HEK293 (cell line): ENCODE measurements around the gene SLC6A4.

Experiments
- CTCF ChIA-PET: fragments of 350-600 bp; formaldehyde crosslinking; extraction: SDS; loops from one replicate; lab custom pipeline; 2021; ENCODE audit warnings: antibody characterized with exemption; lab: Yijun Ruan, JAX
- POLR2A ChIA-PET: fragments of 300-600 bp; formaldehyde crosslinking; extraction: SDS; loops from one replicate; lab custom pipeline; 2020; ENCODE audit warnings: antibody characterized with exemption, inconsistent platforms; lab: Yijun Ruan, JAX
- H3K27ac ChIP-seq: fragments of 200-500 bp; sonication (Bioruptor generic); 2 replicates; pipeline ENCODE4 v1.5.1; 2014; ENCODE audit warnings: low read depth, low read length, control low read depth, inconsistent platforms; ENCODE audit errors: extremely low read depth
- H3K36me3 ChIP-seq, 2 experiments: fragments of 200-500 bp in 1 of 2; sonication (Bioruptor generic) in 1 of 2; 1 replicate in 1 of 2; 2 replicates in 1 of 2; pipeline ENCODE4 v1.5.1; 2014 to 2017; ENCODE audit warnings: inconsistent platforms in 2 of 2, low read length in 2 of 2; ENCODE audit not compliant: control insufficient read depth in 2 of 2, insufficient read depth in 1 of 2
- H3K4me1 ChIP-seq: fragments of 200-500 bp; sonication (Bioruptor generic); 2 replicates; pipeline ENCODE4 v1.5.1; 2014; ENCODE audit warnings: mild to moderate bottlenecking, low read length, inconsistent platforms; ENCODE audit not compliant: control insufficient read depth, insufficient read depth
- H3K4me3 ChIP-seq: 2 replicates; pipeline ENCODE4 v1.5.1; 2011; ENCODE audit warnings: low read depth, mild to moderate bottlenecking, control low read depth, low read length, moderate library complexity
- H3K9me3 ChIP-seq: fragments of 200-500 bp; sonication (Bioruptor generic); 2 replicates; pipeline ENCODE4 v1.5.1; 2014; ENCODE audit warnings: low read depth, low read length, inconsistent platforms; ENCODE audit not compliant: control insufficient read depth, insufficient read depth
- EGR2 ChIP-seq: fragments of 450-650 bp; formaldehyde crosslinking; IDR thresholded peaks from 2 replicates; pipeline ENCODE4 v1.5.1; 2016; ENCODE audit warnings: low read depth, missing biosample characterization, missing genetic modification characterization
- FEZF1 ChIP-seq: fragments of 450-650 bp; formaldehyde crosslinking; IDR thresholded peaks from 2 replicates; pipeline ENCODE4 v1.5.1; 2016; ENCODE audit warnings: missing biosample characterization, missing genetic modification characterization
- GFI1B ChIP-seq: fragments of 450-650 bp; formaldehyde crosslinking; IDR thresholded peaks from 2 replicates; pipeline ENCODE4 v1.5.1; 2016; ENCODE audit warnings: missing biosample characterization, missing genetic modification characterization
- GLI2 ChIP-seq: fragments of 450-650 bp; formaldehyde crosslinking; IDR thresholded peaks from 2 replicates; pipeline ENCODE4; 2017; ENCODE audit warnings: missing biosample characterization, missing genetic modification characterization, low read depth, borderline replicate concordance
- KLF16 ChIP-seq: fragments of 450-650 bp; formaldehyde crosslinking; IDR thresholded peaks from 2 replicates; pipeline ENCODE4 v1.5.1; 2017; ENCODE audit warnings: missing biosample characterization, missing genetic modification characterization
- MYNN ChIP-seq: fragments of 450-650 bp; formaldehyde crosslinking; IDR thresholded peaks from 2 replicates; pipeline ENCODE4 v1.5.1; 2016; ENCODE audit warnings: missing biosample characterization, missing genetic modification characterization, borderline replicate concordance
- MZF1 ChIP-seq: fragments of 450-650 bp; formaldehyde crosslinking; IDR thresholded peaks from 2 replicates; pipeline ENCODE4 v1.5.1; 2017; ENCODE audit warnings: missing biosample characterization, missing genetic modification characterization, borderline replicate concordance
- PRDM1 ChIP-seq: fragments of 450-650 bp; formaldehyde crosslinking; IDR thresholded peaks from 2 replicates; pipeline ENCODE4; 2016; ENCODE audit warnings: missing biosample characterization, missing genetic modification characterization
- YY1 ChIP-seq: fragments of 450-650 bp; formaldehyde crosslinking; IDR thresholded peaks from 2 replicates; pipeline ENCODE4 v1.5.1; 2018; ENCODE audit warnings: missing biosample characterization, missing genetic modification characterization
- ZBTB7A ChIP-seq: fragments of 450-650 bp; formaldehyde crosslinking; IDR thresholded peaks from 2 replicates; pipeline ENCODE4 v1.5.1; 2016; ENCODE audit warnings: low read depth, missing biosample characterization, missing genetic modification characterization
- ZFHX2 ChIP-seq: fragments of 450-650 bp; formaldehyde crosslinking; conservative IDR thresholded peaks from 2 replicates; pipeline ENCODE4 v1.5.1; 2016; ENCODE audit warnings: missing biosample characterization, missing genetic modification characterization
- ZFP41 ChIP-seq: fragments of 450-650 bp; formaldehyde crosslinking; IDR thresholded peaks from 2 replicates; pipeline ENCODE4 v1.5.1; 2016; ENCODE audit warnings: missing biosample characterization, missing genetic modification characterization, borderline replicate concordance
- ZFP69B ChIP-seq: fragments of 450-650 bp; formaldehyde crosslinking; IDR thresholded peaks from 2 replicates; pipeline ENCODE4 v1.5.1; 2016; ENCODE audit warnings: missing biosample characterization, missing genetic modification characterization
- ZNF202 ChIP-seq: fragments of 450-650 bp; formaldehyde crosslinking; IDR thresholded peaks from 2 replicates; pipeline ENCODE4 v1.5.1; 2016; ENCODE audit warnings: missing biosample characterization, missing genetic modification characterization, borderline replicate concordance
- ZNF223 ChIP-seq: fragments of 450-650 bp; formaldehyde crosslinking; IDR thresholded peaks from 2 replicates; pipeline ENCODE4 v1.5.1; 2016; ENCODE audit warnings: missing biosample characterization, missing genetic modification characterization
- ZNF274 ChIP-seq, 2 experiments: fragments of 200-500 bp in 1 of 2; fragments of 450-650 bp in 1 of 2; sonication (Bioruptor generic) in 1 of 2; formaldehyde crosslinking in 1 of 2; IDR thresholded peaks; 2 replicates each; pipeline versions ENCODE4 v1.5.1 to v1.6.1; 2014 to 2016; ENCODE audit warnings: borderline replicate concordance in 1 of 2, inconsistent platforms in 1 of 2, low read length in 1 of 2, missing biosample characterization in 1 of 2, missing genetic modification characterization in 1 of 2
- ZNF394 ChIP-seq: fragments of 450-650 bp; formaldehyde crosslinking; IDR thresholded peaks from 2 replicates; pipeline ENCODE4 v1.5.1; 2016; ENCODE audit warnings: missing biosample characterization, missing genetic modification characterization, mild to moderate bottlenecking, moderate library complexity, borderline replicate concordance
- ZNF416 ChIP-seq: fragments of 450-650 bp; formaldehyde crosslinking; IDR thresholded peaks from 2 replicates; pipeline ENCODE4 v1.5.1; 2016; ENCODE audit warnings: missing biosample characterization, missing genetic modification characterization
- ZNF561 ChIP-seq: fragments of 450-650 bp; IDR thresholded peaks from 2 replicates; pipeline ENCODE4 v1.5.1; 2018; ENCODE audit warnings: missing biosample characterization, missing genetic modification characterization, borderline replicate concordance
- ZNF623 ChIP-seq: fragments of 450-650 bp; formaldehyde crosslinking; IDR thresholded peaks from 2 replicates; pipeline ENCODE4 v1.5.1; 2016; ENCODE audit warnings: missing biosample characterization, missing genetic modification characterization
- ZNF639 ChIP-seq: fragments of 450-650 bp; formaldehyde crosslinking; IDR thresholded peaks from 2 replicates; pipeline ENCODE4 v1.5.1; 2016; ENCODE audit warnings: missing biosample characterization, missing genetic modification characterization
- ZNF664 ChIP-seq: fragments of 450-650 bp; formaldehyde crosslinking; IDR thresholded peaks from 2 replicates; pipeline ENCODE4 v1.5.1; 2016; ENCODE audit warnings: missing biosample characterization, missing genetic modification characterization
- ZNF677 ChIP-seq: fragments of 450-650 bp; IDR thresholded peaks from 2 replicates; pipeline ENCODE4 v1.5.0; 2018; ENCODE audit warnings: missing biosample characterization, mild to moderate bottlenecking, missing genetic modification characterization, moderate library complexity
- ZNF768 ChIP-seq: fragments of 450-650 bp; formaldehyde crosslinking; IDR thresholded peaks from 2 replicates; pipeline ENCODE4 v1.5.1; 2018; ENCODE audit warnings: missing biosample characterization, mild to moderate bottlenecking, missing genetic modification characterization
- ZNF792 ChIP-seq: fragments of 450-650 bp; formaldehyde crosslinking; IDR thresholded peaks from 2 replicates; pipeline ENCODE4 v1.5.1; 2016; ENCODE audit warnings: missing biosample characterization, missing genetic modification characterization
- ZNF843 ChIP-seq: fragments of 450-650 bp; formaldehyde crosslinking; IDR thresholded peaks from 2 replicates; pipeline ENCODE4 v1.5.1; 2016; ENCODE audit warnings: missing biosample characterization, missing genetic modification characterization
- ZSCAN30 ChIP-seq: fragments of 450-650 bp; IDR thresholded peaks from 2 replicates; pipeline ENCODE4 v1.5.1; 2018; ENCODE audit warnings: missing biosample characterization, mild to moderate bottlenecking, missing genetic modification characterization, moderate library complexity

The SLC6A4 gene

GRCh38 chr17:30234964-30235363 lies 533 bp downstream of the SLC6A4 start (continued):
- TF ChIP-seq ZFP41 (tag by site-specific recombination) (no peak), FEZF1 (tag by site-specific recombination) (no peak)

GRCh38 chr17:30234296-30234695 lies 1.2 kb downstream of the SLC6A4 start:
- Histone ChIP-seq H3K36me3 (no peaks in the 10 kb centered on the region), H3K4me3 (no peak overlapping the region), H3K9me3 (no peaks in the 10 kb centered on the region), H3K4me1 (peaks cover 2% of the 10 kb centered on the region; the same call in 1 of the 2 replicates), H3K27ac (no peak overlapping the region)
- TF ChIP-seq YY1, result no peak
- no peak for TF ChIP-seq ZNF843 (tag by site-specific recombination)
- TF ChIP-seq ZNF768, result no peak
- TF ChIP-seq ZSCAN30, result no peak
- TF ChIP-seq ZNF623, result no peak
- TF ChIP-seq ZNF202 (tag by site-specific recombination), result no peak
- no peak for TF ChIP-seq ZNF274 (IDR thresholded peaks at IDR 0.05; ENCODE audit: low read length)
- no peak for TF ChIP-seq ZNF274 (tag by site-specific recombination; IDR thresholded peaks at IDR 0.05; ENCODE audit: borderline replicate concordance)
- TF ChIP-seq ZNF394 (tag by site-specific recombination), result no peak
- no peak for TF ChIP-seq GFI1B (tag by site-specific recombination)
- TF ChIP-seq MZF1 (tag by site-specific recombination), result no peak
- no peak for TF ChIP-seq ZNF677 (tag by site-specific recombination)
- TF ChIP-seq ZNF223 (tag by site-specific recombination), result no peak
- no peak for TF ChIP-seq ZBTB7A (tag by site-specific recombination)
- no peak for TF ChIP-seq ZNF664
- no peak for TF ChIP-seq KLF16 (tag by site-specific recombination)
- TF ChIP-seq ZNF792 (tag by site-specific recombination), result no peak
- no peak for TF ChIP-seq ZNF416 (tag by site-specific recombination)
- no peak for TF ChIP-seq ZNF561 (tag by site-specific recombination)
- TF ChIP-seq ZFP69B, result no peak
- no peak for TF ChIP-seq ZNF639
- ChIA-PET CTCF (no interaction called here), POLR2A (no interaction called here)

- ChIA-PET CTCF (no interaction called here), POLR2A (no interaction called here)
- no peaks in the 10 kb centered on the region for H3K9me3 ChIP-seq
- TF ChIP-seq PRDM1 (tag by site-specific recombination) (no peak), GLI2 (tag by site-specific recombination) (no peak), EGR2 (0 out of 2 replicates have a peak, but pooled peaks have one; percentile 33), ZFHX2 (tag by site-specific recombination) (peak; percentile 40; the same call in 1 of the 2 replicates), MYNN (tag by site-specific recombination) (no peak)
- H3K36me3 ChIP-seq, result no peaks in the 10 kb centered on the region
- peaks cover 2% of the 10 kb centered on the region; the same call in 1 of the 2 replicates for H3K4me1 ChIP-seq
- no peak overlapping the region for H3K27ac ChIP-seq
- no peak overlapping the region for H3K4me3 ChIP-seq
Observed at GRCh38 chr17:30232824-30233427, 2.6 kb downstream of the SLC6A4 start.
